GM19463 (cell line): ENCODE data around the gene SEMA6C.

Experiments used
- ATAC-seq: cut with Tn5 transposase; IDR thresholded peaks from one replicate; pipeline ENCODE4 v1.9.1; 2021; ENCODE audit warnings: mild to moderate bottlenecking, moderate library complexity; ENCODE audit not compliant: unreplicated experiment

SEMA6C gene

DNA sequence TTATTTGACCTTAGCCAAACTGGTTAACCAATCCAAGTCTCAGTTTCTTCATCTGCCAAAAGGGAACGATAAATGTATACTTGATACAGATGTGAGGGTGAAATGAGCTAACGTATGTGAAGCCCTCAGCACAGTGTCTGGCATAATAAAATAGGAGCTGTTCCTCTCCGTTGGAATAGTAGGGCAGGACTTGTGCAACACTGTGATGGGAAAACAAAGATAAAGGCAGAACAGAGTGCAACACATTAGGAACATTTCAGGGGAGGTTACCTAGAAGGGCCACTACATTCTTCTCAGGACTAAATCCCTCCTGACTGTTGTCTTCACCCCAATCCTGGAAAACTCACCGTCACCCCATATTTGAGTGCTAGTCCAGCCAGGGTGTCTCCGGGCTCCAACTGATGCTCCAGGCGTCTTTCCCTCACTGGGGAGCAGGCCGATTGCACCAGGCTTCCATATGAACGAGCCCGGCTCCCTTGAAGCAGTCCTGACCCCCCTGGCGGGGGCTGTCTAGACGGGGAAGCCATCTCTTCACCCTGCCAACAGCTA is 18.4 kb upstream of the SEMA6C start:
- no peak for ATAC-seq

DNA sequence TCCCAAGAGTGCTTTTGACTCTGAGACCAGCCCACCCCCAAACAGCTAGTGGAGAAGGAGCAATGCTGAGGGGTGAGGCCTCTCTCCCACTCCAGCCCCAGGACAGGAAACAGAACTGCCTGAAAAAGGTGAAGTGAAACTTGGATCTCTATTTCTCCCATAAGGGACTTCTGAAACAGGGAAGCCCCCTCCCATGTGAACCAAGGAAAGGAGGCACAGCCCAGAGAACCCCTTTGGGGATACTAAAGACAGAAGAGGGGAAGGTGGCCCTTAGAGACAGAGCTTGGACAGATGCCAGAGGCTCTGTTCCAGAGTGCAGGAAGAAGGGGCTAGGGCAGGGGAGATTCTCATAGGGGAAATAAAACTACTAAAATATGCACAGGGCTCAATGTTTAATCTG is 12.9 kb upstream of the SEMA6C start:
- no peak for ATAC-seq

DNA sequence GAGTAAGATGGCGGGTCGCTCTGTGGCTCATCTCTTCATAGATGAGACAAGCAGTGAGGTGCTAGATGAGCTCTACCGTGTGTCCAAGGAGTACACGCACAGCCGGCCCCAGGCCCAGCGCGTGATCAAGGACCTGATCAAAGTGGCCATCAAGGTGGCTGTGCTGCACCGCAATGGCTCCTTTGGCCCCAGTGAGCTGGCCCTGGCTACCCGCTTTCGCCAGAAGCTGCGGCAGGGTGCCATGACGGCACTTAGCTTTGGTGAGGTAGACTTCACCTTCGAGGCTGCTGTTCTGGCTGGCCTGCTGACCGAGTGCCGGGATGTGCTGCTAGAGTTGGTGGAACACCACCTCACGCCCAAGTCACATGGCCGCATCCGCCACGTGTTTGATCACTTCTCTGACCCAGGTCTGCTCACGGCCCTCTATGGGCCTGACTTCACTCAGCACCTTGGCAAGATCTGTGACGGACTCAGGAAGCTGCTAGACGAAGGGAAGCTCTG is 12.4 kb upstream of the SEMA6C start:
- no peak for ATAC-seq

DNA sequence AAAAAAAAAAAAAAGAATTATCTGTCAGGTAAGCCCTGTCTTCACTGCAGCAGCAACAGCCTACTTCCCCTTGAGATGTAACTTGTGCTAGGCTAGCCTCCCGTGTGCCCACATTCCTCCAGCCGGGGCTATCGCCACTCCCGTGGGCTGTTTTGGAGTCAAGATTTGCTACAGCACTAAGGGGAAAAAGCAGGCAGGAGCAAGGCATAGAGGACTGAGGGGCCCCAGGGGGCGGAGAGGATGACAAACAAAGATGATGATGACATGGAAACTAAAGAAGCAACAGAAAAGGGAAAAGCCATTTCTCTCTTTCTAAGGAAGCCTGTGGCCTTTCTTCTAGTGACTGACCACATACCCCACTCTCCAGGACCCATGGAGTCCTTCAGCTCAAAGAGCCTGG is 11.9 kb upstream of the SEMA6C start:
- no peak for ATAC-seq

DNA sequence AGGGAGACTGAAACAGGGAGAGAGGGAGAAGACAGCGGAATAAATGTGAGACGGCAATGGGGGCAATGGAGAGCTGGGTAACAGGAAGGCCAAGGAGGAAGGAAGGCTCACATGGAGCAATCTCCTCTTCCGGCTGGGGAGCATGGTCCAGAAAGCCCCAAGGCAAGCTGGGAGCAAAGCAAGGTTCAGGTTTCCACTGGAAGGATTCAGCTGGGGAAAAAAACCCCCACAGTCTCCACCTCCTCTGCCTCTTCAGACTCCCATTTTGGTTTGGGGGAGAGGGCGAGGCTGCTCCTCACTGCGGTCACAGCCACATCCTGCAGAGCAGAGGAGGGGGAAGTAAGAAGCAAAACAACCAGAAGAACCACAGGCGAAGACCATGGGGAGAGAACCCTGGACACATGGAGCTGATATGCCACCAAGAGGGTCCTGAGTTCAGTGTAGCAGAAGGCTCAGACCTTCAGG is 10.7 kb upstream of the SEMA6C start:
- peak; percentile 37 for ATAC-seq

DNA sequence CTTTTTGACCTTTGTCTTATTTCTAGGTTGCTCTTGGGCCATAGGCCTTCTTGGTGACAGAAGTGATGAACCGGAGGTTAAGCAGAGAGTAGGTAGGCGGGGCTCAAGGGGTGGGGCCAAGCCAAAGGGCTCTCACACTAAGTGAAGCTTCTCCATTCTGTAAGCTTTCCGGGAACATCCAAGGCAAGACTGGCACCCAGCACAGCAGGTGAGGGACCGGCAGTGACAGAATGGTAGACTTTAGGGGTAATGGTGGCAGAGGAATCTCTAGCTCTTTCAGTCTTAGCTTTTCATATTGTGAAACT is 10.0 kb upstream of the SEMA6C start, which contains the start of gene TNFAIP8L2:
TNFAIP8L2 (plus strand) TSS at position 135 of the 305 bp plus-strand sequence. CDS start 2,049 bp downstream, outside the sequence.
- ATAC-seq: peak; percentile 76

DNA sequence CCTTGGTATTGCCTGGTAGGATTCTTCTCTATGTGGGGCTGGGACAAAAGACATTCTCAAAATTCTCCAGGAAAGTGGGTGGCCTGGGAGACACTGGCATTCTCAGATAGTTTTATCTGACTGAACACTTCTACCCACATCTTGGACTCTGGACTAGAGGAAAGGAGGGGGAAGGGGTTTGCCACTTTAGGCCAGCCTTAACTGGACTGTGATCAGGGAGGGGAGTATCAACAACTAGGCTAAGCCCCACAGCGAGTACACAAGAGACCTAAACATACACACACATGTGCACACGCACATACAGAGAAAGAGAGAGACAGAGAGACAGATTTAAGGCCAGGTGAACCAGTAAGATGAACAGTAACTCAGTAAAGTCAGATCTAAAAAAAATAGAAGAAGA is 1.2 kb upstream of the SEMA6C start:
- no peak for ATAC-seq

DNA sequence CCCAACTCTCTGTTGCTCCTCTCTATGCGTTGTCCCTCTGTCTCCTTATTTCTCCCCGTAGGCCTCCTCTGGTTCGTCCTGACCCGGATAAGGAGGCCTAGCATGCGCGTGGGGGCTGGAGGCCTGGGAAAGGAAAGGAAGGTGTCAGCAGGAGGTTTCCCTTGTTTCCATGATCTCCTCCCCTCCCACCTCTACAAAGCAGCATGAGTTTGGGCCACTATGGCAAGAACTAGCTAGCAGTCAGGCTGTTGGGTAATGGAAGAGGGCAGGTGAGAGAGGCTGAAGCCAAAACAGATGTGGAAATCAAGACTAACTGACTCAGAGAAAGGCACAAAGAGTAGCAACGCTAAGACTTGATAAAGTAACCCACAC is 687 bp upstream of the SEMA6C start:
- ATAC-seq: no peak

DNA sequence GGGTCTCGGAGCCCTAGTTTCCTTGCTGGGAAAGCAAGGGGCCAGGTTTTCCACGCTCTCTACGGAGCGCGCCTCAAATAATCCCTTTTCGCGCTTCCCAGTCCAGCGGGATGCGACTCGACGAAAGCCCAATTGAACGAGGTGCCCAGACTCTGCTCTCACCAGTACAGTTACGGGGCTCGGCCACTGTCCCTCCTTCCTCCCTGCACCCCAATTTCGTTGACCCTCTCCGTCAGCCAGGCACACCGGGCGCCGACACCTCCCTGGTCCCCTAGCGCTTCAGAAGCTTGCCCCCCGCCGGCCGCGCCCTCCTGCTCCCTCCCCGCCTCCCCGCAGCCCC is 389 bp downstream of the SEMA6C start:
- no peak for ATAC-seq

DNA sequence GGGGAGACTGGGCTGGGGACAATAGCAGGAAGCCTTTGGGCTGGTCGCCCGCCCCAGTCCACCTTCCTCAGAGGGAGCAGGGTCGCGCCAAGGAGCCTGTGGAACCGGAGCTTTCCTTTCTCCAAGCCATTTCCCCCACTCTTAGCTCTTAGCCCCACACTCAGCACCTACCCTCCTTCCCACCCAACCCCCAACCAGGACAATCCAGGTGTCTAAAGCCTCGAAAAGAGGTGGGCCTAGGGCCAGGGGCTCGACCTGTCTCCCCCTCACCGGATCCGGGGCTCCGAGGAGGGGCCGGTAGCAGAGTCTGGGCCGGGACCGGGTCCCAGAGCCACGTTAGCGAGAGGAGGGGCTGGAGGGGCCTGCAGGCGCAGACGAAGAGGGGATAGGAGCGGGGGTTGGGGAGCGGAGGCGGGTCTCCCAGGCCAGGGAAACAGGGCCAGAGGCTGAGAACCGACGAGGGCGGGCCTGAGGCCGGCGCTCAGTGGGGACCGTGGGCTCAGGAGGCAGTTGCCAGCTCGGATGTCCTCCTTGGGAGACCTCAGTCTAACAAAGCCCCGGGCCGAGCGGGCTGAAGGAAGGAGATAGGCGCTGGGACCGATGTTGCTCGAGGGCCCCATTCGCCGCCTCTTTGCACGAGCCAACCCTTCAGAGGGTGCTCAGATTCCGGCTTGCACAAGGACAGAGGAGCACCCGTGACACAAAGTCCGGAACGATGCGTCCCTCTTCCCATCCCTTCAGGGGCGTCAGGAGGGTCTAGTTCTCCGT is 943 bp downstream of the SEMA6C start:
- ATAC-seq: no peak

DNA sequence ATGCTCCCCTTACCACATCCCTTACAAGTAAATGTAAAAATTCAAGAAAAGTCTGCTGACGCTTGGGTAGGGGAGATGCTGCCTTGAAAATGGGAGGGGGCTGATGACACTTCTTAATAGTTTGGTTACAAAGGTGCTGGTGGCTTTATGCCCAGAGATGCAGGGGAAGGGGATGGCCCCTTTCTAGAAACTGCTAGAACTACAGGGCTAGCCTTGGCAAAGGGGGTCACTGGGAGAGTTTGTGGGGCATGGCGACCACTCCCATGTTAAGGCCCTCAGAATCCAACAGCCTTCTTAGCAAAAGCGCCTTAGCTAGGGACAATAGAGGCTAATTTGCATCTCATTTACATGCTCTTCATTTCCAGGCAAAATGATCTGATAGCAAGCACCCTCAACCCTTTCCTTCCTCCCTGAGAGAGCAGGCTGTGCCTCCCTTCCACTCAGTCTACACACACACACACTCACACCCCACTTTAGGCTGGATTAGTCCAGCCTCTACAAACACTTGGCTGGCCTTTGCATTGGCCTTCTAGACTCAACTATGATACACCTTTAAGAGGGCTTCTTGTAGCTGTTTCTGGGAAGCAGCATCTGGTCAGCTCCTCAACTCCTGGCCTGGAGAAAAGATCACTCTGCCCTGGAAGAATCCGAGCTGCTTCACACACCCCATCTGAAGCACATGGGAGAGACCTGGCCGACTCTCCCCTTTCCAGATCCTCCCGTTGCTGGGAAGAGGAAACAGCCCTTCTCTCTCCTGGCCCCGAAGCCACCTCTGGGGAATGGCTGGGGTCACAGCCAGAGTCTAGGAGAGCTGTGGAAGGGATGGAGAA is 1.7 kb downstream of the SEMA6C start:
- ATAC-seq: no peak

DNA sequence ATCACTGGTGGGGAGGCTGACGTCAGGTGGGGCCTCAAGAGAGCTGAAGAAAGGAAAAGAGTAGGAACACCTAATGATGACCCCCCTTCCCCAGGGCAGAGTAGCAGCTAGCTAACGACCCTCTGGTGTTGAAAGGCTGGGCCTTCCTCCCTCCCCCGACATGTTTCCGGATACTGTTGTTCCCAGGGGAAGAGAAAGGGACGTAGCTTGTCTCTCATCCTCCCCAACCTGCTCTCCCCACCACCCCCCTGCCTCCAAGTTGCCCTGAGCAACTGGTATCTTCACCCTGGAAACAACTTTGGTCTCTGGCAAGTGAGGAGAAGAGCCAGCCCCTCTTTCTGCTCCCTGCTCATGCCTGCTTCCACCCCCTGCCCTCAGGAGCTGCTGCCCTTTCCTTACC is 2.4 kb downstream of the SEMA6C start:
- no peak for ATAC-seq

DNA sequence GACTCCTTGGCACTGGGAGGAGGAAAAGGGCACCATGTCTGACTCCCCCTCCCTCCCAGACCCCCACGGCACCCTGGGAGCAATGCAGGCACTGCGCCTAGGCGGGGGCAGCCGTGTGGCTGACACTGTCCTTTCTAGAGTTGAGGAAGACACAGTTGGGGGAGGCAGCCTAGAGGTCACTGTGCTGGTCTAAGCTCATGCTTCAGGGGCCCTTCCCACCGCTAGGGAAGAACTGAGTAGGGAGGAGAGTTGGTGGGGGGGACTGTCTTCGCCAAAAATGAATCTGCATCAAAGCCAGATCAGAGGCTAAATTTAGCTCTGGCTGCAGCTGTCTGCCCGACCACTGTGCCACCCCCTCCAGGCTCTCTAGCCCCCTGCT is 3.4 kb downstream of the SEMA6C start:
- no peak for ATAC-seq

DNA sequence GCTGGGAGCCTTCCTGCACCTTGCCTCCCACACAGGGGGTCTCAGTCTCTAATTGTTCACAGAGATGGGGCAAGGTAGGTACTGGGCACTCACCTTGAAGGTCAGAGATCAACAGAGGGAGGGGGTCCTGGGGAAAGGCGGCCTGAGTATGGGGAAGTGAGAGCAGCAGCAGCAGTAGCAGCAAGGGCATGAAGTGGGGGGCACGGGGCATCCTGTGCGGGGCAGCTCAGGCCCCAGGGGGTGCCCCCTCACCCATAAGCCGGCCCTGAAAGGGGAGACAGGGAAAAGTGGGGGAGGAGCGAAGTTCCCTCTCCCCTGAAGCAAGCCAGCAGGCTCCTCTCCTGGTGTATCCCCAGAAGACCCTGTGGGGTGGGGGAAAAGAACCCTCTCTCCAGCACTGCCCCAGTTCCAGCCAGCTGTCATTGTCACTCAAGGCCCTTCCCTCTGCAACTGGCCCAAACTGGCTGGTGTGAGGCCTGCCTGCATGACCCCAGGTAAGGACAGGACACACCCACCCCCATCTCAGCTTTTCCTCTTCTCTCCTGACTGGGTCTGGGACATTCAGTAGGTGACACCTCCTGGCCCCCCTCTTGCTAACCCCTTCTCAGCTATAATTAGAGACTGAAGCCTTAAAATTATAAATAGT is 3.9 kb downstream of the SEMA6C start:
- ATAC-seq: no peak

DNA sequence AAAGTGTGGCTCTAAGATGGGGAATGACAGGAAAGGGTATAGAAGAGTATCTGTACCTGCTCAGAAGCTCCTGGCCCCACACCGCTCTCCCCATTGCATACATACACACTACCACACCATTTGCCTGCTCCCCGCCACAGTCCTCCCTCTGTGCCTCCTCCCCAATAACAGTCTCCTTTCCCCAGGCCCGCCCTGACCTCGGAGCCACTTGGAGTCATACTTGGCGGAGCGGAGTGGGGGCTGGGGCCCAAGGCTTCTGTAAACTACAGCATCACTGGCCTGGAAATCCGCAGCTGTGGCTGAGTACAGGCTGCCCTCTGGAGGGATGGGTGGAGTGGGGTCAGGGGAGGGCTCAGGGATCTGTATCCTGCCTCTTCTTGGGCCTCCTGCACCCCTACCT is 8.6 kb downstream of the SEMA6C start:
- no peak for ATAC-seq

DNA sequence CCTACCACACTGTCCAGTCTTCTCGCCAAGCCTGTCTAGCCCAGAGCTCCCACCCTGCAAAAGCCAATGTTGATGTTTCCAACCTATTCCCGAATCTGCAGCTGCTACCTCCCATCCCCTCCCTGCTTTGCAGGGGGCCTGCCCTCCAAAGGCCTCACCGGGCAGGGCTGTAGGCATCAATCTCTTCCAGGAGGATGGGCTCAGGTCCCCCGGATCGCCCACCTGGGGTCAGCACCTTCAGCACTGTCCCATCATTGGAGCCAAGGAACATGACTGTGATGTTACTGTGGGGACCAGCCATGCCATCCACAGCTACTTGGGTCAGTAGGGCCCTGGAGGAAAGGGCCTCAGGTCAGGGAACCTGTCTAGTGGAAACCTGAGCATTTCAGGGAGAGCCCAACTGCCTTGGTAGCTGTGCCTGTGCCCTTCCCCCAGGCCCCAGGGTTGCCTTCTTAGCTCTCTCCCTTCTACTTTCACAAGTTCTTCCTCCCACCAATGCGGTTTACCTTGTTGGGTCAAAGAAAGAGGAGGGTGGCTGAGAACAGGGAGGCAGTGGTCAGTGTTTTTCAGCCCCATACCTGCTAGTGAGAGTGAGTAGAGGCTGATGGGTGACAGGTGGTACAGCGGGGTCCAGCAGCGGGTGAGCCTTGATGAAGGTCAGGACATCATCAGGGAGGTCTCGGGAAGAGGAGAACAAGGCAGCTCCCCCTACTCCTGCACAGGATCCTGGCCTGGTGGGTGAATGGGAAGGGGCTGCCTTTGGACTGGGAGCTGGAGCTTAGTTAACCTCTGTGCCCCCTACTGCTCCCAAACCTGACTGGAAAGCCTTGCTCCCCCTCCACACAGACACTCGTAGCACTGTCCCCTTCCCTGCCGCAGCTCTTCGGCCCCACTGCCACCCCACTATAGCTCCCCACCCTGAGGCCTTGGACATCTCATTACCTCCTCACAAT is 10.7 kb downstream of the SEMA6C start:
- ATAC-seq: no peak

DNA sequence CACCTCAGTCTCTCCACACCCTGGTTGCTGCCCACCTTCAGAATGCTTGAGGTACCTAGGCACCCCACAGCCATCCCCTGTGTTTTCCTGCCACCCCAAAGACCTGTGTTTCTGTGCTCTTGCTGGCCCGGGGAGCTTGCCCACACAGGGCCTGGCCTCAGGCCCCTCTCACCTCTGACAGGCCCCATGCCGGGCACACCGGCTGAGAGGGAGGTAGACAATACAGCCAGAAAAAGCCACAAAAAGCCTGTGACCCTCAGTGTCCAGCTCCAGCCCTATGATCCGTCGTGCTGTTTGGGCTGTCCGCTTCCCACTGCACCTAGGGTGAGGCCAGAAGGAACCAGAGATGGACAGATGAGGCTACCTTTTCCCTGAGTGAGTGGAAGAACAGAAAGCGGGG is 11.4 kb downstream of the SEMA6C start:
- no peak for ATAC-seq

DNA sequence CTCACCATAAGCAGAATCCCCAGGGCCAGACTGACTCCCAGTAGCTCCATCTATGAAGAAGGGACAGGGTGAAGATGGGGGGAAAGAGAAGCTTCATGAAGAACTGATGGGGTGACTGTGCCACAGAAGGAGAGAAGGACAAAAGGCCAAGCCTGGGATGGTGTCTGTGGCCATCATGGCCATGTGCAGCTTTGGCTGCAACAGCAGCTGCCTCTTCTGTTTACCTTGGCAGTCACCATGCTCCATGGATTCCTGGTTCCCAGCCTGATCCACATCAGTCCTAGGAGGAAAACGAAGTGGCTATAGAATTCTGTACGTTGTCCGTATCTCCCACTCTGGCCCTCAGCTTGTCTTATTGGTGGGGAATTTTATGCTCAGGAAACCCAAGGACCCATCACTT is 12.0 kb downstream of the SEMA6C start:
- no peak for ATAC-seq

DNA sequence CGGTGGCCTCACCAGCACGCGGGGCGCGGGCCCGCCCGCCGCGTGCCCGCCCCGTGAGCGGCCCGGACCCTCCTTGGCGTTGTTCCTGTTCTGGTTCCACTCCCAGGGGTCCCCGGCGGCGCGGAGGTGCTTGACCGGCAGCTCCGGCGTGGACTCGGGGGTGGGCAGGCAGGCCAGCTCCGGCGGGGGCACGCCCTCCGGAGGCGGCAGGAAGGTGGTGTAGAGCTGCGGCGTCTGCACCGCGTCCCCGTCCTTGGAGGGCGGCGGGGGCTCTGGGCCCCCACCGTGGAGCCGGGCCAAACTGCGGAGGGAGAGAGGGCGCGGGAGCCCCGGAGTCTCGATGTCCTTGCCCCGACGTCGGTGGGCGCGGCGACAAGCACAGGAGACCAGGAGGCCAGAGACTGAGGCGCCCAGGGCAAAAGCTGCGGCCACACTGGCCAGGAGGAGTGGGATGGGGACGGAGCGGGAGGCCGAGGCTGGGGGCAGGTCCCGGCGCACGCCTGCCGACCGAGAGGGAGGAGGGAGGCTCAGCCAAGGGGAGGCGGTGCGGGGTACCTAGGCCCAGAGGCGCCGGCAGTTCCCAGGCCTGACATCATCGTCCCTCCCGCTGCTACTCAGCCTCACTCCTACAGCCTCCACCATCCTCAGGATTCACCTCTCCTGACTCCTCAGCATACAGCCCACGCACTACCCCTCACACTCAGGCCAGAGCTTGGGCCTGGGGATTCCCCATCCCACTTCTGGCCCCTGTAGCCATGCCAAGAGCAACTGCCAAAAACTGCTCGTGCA is 13.2 kb downstream of the SEMA6C start:
- ATAC-seq: no peak
